ENCODE results near the gene ZBTB2. TPM values are rescaled to one million over a fixed set of nuclear protein-coding genes. Genes with fewer than 3 reads are reported as not detected.

ZBTB2 gene
- total RNA-seq, 4 donors from 2014 or later, result 7.3 to 17.3 (median 11.0) TPM

DNA sequence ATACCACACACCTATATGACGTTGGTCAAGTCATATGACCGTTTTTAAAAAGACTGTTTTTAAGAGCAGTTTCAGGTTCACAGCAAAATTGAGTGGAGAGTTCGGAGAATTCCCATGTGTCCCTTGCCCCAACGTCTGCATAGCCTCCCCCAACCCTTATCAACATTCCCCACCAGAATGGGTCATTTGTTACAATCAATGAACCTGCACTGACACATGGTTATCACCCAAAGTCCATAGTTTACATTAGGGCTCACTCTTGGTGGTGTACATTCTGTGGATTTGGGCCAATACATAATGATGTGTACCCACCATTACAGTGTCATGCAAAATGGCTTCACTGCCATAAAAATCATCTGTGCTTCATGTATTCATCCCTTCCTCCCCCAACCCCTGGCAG, 52.0 kb downstream of the ZBTB2 start:
- no peak for TF ChIP-seq CTCF (IDR thresholded peaks at IDR 0.05; ENCODE audit: low read depth)

DNA sequence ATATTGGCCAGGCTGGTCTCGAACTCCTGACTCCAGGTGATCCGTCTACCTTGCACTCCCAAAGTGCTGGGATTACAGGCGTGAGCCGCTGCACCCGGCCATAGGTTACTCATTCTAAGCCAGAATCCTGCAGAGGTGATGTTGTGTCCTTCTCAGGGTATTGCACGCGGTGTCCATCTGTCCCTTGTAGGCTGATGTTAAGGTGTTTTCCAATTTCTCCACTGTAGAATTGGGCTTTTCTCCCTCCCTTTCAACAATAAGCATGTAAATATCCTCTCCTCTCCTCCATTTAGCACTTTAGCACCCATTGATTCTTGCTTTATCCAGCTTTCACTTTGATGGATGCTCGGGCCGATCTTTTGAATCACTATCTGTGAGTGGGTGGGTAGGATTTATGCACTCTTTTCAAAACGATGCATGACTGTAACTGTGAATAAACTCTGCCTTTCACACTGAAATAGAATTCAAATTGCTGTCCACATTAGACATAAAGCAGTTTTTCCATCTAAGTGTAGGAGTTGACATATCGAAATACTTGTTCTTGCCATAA, 52.6 kb downstream of the ZBTB2 start:
- TF ChIP-seq CTCF (IDR thresholded peaks at IDR 0.05; ENCODE audit: low read depth), result no peak

DNA sequence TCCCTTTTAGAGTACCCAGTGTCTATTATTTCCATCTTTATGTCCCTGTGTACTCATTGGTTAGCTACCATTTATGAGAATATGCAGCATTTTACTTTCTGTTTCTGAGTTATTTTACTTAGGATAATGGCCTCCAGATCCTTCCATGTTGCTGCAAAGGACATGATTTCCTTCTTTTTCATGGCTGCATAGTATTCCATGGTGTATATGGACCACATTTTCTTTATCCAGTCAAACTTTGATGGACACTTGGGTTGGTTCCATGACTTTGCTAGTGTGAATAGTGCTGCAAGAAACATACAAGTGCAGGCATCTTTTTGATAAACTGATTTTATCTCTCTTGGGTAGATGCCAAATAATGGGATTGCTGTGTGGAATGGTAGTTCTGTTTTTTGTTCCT, 55.4 kb downstream of the ZBTB2 start:
- TF ChIP-seq CTCF (IDR thresholded peaks at IDR 0.05; ENCODE audit: low read depth), result no peak

DNA sequence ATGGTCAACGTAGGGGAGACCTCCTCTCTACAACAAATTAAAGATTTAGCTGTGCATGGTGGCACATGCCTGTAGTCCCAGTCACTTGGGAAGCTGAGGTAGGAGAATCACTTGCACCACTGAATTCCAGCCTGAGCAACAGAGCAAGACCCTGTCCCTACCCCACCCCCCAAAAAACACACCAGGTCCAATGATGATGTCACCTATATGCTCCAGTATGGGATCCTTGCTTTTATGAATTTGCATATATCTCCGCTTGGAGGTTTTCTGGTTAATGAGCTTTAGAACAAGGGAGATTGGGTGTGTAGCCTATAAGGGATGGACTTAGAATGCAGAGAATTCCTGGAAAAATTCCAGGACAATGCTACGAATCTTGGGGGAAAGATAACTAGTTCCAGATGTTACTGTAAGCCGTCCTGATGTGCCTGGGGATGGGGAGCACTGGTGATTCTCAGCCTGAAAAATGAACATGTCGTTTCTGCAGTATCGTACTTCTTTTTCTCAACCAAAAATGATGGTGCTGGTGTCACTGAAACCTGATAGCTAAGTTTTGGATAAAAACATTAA, 61.1 kb downstream of the ZBTB2 start:
- no peak for TF ChIP-seq CTCF (IDR thresholded peaks at IDR 0.05; ENCODE audit: low read depth)

GRCh38 chr6:151327101-151327500, 64.3 kb downstream of the ZBTB2 start:
- no peak for TF ChIP-seq CTCF (IDR thresholded peaks at IDR 0.05; ENCODE audit: low read depth)

DNA sequence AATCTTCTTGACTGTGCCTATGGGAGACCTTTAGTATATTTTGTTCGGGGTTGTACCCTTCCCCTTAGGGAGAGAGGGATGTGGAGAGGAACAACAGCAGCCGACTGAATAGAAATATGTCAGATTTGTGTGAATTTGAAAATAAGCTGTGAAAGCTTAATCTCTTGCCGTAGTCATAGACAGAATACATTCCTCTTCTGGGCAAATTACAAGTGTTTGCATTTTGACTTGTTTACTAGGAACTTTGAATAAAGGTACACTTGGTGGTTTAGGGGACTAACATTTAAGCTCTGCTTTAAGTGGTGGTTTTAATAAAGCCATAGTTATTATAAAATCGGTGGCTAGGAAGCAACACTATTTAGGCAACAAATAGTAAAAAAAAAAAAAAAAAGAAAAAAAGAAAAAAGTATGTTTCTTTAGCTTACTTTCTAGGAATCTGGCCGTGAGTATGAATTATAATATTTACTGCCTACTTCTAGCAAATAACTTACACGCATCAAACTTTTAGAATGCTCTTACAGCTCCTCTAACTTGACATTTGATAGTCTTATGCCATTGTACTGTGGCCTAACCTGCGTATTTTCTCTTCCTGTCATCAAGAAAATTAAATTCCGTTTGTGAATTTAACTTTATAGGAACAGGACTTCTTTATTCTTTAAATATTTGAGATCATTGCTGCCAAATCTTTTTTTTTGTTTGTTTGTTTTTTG, 65.1 kb downstream of the ZBTB2 start:
- TF ChIP-seq CTCF (IDR thresholded peaks at IDR 0.05; ENCODE audit: low read depth), result no peak

Data from subcutaneous adipose tissue (tissue), 4 donors.